K562 treated with DMSO at 1 percent for 4 hours (cell line): Measurements from ENCODE around the gene TMA16. TPM values are rescaled to one million over a fixed set of nuclear protein-coding genes. Genes with fewer than 3 reads are reported as not detected.

Experiments used
- total RNA-seq: library from RNA; unstranded; fragments of 300-600 nt; gene quantifications from 2 replicates; pipeline ENCODE4 v1.2.3, GENCODE V29; 2022; ENCODE audit not compliant: insufficient read depth

The TMA16 gene
- 15.9 and 18.6 TPM in 2 replicates for total RNA-seq

DNA sequence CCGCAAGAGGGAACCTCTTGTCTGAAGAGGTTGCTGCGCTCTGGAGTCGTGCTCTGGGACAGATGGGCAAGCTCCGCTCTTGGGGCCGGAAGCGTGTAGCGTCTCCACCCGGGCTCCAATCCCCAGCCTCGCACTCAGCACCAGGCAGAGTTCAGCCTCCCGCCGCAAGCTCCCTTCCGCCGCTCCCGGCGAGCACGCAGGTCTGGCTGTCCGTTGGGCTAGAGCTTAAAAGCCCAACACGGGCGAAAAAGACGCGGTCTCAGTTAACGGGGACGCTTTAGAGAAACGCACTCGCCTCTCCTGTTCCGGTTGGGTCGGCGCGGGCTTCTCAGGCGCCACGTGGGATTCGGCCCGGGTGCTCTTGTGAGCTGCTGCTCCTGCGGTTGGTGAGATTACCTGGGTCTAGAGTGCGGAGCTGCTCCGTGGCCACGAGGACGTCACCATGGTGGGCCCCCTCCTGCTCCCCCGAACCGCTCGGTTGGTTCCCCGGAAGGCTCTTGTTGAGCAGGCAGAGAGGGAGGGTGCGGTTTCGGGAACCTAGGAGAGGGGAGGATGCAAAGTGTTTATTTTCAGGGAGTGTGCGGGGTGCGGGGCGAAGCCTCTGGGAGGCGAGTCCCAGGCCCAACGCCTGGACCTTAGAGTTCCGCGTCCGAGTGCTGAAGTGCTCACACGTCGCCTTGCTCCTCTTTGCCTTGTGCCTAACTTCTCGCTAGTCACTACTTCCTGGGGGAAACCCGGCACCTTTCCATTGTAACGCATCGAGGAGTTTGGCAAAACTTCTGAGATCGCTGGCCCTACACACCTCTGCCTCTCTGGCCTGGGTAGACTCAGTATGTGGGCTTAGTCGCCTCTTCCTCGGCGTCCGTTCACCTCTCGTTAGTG is at the start of gene TMA16:
Gene TMA16 (plus strand): TSS at position 331 of the 882 bp plus-strand sequence. CDS start 112 bp downstream, at position 443.

DNA sequence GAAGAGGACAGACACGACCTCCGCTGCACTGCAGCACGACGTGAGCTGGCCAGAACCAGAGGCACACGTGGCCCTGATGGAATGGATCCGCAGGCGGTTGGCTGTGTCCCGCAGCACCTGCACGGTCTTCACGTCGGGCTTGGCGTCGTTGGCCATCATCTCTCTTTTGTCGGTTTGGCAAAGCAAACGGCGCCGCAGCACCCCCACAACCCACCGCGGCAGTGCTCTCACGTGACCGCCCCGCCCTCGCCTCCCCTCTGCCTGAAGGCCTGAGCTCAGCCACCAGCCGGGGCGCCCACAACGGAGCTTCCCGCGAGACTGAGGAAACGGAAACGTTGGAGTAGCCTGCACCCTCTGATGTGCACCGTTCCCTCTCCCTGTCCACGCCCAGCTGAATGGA is 20.9 kb upstream of the TMA16 start, which contains the start of gene TKTL2:
Gene TKTL2 (minus strand): TSS at position 179 of the 400 bp plus-strand sequence. CDS start 20 bp downstream, at position 159.

Other genes starting within 250 kb of the TMA16 start
- gene NPY1R, start 162.1 kb upstream of the TMA16 start, total RNA-seq, result not detected in 2 replicates
- gene NPY5R, start 150.8 kb upstream of the TMA16 start, total RNA-seq, result not detected in 2 replicates
- not detected in 2 replicates for gene TKTL2, start 20.9 kb upstream of the TMA16 start, total RNA-seq